ENCODE data around the gene PPP1R3G.

PPP1R3G gene

DNA sequence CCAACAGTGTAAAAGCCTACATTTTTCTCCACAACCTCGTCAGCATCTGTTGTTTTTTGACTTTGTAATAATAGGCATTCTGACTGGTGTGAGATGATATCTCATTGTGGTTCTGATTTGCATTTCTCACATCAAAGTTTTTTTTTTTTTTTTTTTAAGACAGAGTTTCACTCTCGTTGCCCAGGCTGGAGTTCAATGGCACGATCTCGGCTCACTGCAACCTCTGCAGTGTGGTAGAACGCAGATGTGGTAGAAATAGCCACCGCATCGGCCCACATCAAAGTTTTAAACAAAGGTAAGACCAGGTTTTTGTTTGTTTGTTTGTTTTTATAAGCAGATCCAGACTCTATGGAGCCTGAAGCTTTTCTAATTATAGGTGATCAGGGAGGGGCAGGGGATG is 12.7 kb upstream of the PPP1R3G start:
- DNase-seq (ENCODE audit: low spot score): no peak

DNA sequence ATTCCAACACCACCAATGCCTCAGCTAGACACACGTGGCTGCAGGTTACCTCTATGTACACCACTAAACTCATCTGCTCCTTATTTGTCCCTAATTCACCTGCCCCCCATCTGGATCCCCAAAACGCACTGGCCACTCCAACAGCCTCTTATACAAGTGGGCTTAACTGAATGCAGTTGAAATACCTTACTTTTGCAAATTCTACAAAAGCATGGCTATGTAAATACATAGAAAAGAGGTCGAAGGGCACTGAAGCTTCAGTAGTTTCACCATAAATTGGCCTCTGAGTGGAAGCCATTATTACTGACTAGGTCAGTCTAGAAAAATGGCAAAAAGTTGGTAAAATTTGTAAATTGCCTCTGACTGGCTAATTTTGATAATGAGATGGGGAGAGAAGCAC is 11.1 kb upstream of the PPP1R3G start:
- DNase-seq (ENCODE audit: low spot score): no peak

DNA sequence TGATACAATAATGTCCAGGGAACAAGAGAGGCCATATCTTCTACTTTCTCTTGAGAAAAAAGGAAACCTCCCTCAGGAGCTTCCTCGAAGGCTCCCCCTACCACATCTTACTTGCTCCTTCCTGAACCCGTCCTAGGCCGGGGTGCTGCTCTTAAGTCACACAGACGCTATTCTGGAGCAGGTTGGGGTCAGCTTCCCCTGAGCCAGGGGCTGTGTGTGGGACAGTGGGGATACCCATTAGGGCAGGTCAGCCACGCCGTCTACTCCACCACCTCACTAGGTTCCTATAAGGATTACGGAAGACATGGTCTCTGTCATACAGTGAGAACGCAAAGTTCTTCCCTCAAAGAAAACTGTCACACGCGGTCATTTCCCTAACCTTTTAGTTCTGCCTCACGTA is 8.2 kb upstream of the PPP1R3G start:
- DNase-seq (ENCODE audit: low spot score): no peak

DNA sequence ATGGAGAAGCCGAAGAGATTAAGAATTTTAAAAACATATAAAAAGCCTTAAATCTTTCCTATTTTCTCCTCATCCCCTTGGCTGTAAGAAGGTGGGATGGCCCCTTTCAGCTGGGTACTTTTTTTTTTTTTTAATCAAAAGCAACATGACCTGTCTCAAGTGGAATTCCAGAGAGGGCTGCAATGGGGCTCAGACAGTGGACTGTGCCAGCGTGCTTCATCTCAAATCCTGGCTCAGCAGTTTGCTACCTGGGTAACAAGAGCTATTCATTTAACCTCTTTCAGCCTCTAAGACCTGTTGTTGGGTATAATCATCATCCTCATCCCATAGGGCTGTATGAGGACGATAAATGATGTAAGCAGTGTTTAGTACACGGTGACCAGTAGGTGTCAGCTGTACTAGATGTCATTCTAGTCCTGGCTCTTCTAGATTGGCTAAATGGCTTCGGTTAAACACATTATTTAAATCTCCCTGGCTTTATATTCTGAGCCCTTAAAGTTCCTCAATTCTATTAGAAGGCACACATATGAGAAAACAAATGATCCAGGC is 6.9 kb upstream of the PPP1R3G start:
- no peak for DNase-seq (ENCODE audit: low spot score)

DNA sequence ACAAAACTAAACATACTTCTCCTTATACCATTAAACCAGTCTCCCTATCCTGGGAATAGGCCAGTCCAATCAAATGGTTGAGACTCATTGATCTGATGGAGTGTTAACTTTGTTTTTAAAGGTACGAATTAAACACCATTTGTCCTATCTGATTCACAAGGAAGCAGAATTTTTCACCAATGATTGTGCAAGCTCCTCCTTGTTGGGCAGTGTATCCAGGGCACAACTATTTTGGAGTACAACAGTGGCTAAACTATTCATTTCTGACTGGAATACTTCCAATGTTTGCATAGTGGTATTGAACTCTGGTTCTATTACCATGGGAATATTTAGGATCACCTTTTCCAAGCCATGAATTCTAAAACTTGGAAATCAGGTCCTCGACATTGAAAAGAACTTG is 5.4 kb upstream of the PPP1R3G start:
- DNase-seq (ENCODE audit: low spot score): no peak

DNA sequence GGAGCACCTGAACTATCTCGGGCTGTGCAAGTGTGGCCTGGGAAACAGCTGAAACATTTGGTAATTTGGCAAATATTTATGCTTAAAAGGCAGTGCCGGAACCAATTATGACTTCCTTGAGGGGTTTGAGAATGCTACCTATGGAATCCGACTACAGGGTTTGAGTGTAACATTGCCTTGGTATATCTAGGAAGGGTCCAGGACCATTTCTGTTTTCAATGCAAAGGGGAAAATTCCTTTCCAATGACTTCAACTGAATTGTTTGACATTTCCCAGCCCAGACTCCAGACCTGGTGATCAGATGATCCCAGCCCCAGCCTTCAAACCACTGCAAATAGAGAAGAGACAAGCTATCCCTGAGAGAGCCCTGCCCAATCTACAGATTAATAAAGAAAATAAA is 4.6 kb upstream of the PPP1R3G start:
- DNase-seq (ENCODE audit: low spot score): no peak

DNA sequence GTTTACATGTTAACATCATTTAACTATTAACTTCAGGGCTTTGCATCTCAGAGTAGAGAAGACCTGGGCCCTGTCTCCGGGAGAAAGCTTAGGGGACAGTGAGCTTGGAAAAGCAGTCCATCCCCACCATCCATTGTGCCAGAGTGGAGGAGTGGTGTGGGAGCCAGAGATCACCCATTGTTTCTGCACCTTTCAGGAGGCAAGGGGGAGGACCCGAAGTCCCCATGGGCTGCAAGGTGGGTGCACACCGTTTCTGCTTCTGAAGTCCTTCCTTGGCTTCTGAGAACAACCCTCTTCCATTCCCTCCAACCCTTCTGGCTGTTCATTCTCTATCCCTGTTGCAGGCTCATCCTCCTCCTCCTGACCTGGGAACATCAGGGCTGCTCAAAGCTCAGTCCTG is 4.0 kb upstream of the PPP1R3G start:
- DNase-seq (ENCODE audit: low spot score): no peak

DNA sequence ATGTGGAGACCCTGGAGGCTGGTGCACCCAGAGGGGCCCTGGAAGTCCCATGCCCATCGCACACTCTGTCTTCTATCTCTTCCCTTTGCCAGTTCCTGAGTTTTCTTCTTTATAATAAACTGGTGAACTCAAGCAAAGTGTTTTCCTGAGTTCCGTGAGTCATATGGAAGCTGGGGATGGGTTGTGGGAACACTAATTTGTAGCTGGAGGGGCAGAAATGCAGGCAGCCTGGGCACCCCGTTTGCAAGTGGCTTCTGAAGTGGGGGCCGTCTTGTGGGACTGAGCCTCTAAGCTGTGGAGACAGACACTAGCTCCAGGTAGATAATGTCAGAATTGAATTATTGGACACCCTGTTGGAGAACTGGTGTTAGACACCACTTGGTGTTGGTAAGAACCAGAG is 3.2 kb upstream of the PPP1R3G start:
- DNase-seq (ENCODE audit: low spot score): no peak

DNA sequence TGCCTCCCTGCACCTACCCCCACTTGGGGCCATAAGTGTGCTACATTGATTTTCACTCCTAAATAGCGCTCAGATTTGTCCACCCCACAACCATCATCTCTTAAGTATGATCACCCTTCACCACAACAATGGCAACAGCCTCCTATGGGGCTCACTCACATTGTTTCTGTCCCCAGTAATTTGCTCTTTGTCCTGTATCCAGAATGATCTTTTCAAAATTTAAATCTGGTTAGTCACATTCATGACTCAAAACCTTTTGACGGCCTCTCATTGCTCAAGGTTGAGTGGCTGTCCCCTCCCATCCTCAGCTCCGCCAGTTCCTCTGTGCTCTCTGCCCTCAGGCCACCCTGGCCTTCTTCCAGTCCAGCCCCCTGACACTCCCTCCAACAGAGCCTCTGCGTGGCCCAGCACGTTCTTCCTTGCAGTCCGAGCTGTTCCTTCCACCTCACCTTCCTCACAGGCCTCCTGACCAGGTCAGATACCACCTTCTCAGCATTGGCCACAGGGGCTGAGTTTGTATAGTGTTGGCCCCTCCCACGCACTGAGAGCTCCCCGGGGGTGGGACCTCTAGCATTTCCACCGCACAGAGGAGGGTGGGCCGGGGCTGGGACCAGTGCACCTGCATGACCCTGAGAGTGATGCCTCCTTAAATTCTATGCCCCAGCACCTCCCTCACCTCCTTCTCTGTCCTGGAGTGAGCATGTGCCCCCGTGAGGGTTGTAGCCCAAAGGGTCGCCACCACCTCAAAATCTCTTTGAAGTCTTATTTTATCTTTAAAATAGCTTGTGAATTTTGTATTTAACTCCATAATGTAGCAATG is 2.4 kb upstream of the PPP1R3G start:
- DNase-seq (ENCODE audit: low spot score): no peak

DNA sequence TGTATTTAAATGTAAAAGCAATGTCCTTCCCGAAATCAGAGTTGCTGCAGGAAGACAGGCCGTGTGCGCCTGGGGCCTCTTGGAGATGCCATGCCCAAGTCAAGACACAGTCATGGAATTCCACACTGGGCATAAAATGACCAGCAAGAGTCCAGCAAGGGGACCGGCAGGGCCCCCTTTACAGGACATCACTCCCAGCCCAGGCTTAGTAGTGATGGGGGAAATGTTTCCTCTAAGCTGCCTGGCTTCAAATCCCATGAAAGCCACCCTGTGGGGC is 1.9 kb upstream of the PPP1R3G start:
- no peak for DNase-seq (ENCODE audit: low spot score)

DNA sequence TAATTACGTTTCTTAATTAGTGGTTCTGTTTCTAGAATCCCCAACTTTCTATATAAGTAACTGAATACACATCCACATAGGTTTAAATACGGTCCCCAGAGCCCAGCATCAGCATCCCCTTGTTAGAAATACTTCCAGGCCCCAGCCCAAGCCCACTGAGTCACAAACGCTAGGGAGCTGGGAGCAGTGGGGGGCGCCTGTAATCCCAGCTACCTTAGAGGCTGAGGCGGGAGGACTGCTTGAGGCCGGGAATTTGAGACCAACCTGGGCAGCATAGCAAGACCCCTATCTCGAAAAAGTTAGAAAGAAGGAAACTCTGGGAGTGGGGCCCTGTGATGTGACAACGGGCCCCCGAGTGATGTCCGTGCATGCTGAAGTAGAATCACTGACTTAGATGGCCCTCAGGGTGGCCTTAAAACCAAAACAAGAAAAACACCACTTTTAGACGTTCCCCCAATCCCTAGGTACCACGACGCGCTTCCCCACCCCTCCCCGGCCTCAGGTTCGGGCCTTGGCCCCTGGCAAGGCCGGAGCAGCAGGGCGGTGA is 1.3 kb upstream of the PPP1R3G start:
- DNase-seq (ENCODE audit: low spot score): no peak

DNA sequence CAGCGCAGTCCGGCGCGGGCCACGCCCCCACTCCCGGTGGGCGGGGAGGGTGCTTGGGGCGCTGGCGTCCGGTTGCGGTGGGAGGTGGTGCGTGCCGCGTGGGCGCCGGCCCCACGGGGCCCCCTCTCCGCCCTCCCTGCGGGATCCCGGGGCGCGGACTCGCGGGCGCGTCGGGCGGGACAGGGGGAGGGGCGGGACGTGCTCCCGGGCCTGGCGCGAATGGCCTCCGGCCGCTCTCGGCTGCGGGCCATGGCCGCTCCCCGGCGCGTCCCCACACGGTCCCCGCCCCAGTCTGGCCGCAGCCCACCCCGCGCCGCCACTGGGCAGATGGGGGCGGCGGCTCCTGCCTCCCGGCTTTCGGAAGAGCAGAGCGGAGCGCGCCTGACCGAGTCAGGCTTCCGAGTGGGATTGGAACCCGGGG is 771 bp upstream of the PPP1R3G start:
- no peak for DNase-seq (ENCODE audit: low spot score)

DNA sequence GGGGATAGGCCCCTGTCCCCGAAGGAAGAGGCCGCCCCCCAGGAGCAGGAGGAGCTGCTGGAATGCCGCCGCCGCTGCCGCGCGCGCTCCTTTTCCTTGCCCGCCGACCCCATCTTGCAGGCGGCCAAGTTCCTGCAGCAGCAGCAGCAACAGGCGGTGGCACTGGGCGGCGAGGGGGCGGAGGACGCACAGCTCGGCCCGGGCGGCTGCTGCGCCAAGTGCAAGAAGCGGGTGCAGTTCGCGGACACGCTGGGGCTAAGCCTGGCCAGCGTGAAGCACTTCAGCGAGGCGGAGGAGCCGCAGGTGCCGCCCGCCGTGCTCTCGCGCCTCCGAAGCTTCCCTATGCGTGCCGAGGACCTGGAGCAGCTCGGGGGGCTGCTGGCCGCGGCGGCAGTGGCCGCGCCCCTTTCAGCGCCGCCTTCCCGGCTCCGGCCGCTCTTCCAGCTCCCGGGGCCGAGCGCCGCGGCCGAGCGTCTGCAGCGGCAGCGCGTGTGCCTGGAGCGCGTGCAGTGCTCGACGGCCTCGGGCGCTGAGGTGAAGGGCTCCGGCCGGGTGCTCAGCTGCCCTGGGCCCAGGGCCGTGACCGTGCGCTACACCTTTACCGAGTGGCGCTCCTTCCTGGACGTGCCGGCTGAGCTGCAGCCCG is 630 bp downstream of the PPP1R3G start:
- DNase-seq (ENCODE audit: low spot score): no peak

DNA sequence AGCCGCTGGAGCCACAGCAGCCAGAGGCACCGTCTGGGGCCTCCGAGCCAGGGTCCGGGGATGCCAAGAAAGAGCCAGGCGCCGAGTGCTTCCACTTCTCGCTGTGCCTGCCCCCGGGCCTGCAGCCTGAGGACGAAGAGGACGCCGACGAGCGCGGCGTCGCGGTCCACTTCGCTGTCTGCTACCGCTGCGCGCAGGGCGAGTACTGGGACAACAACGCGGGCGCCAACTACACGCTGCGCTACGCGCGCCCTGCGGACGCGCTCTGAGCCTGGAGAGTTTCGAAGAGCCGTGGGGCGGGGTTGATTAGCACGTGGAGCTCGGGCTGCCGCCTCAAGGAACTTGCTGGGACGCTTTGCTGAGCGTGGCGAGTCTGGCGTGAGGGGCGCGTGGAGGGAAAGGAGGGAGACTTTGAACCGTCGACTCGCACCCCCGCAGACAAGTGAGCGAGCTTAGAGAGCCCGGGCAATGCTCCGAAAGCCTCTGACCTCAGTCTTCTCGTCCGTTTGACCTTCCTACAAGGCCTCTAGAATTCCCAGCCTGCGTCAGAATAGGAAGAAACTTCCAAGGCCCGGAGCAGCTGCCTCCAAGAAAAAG is 1.3 kb downstream of the PPP1R3G start:
- DNase-seq (ENCODE audit: low spot score): no peak

DNA sequence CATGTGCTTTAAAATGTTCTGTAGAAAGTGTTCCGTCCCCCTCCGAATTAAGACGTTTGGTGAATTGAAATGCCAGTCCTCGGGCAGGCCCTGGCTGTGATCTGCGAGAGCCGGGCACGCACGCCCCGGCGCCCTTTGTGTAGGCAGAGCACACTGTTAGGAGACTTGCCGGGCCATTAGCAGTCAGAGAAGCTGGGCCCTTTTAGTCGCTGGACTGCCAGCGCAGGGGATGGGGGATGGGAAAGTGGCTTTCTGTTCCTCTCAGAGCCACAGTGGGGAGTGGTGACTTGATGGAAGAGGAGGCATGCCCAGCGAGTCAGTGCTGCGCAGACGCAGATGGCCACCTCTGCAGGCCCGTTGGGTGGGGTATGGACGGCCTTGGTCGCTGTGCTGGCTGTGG is 2.2 kb downstream of the PPP1R3G start:
- DNase-seq (ENCODE audit: low spot score): peak; percentile 2

DNA sequence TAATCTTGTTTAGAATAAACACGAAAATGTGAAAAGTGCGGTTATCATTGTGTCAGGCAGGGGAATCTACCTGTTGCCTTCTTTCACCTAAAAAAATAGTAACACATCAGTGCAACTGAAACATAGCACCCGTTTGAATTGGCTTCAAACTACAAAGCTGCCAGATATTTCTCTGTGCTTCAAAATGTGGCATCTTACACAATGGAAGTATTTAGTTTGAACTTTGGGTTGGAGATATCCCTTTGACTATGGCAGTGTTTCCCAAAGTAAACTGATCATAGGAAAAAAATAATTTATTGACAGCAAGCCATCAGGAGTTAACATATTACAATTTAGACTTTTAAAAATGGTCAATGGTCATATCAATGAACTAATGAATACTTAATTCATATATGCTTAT is 3.6 kb downstream of the PPP1R3G start:
- DNase-seq (ENCODE audit: low spot score): no peak

DNA sequence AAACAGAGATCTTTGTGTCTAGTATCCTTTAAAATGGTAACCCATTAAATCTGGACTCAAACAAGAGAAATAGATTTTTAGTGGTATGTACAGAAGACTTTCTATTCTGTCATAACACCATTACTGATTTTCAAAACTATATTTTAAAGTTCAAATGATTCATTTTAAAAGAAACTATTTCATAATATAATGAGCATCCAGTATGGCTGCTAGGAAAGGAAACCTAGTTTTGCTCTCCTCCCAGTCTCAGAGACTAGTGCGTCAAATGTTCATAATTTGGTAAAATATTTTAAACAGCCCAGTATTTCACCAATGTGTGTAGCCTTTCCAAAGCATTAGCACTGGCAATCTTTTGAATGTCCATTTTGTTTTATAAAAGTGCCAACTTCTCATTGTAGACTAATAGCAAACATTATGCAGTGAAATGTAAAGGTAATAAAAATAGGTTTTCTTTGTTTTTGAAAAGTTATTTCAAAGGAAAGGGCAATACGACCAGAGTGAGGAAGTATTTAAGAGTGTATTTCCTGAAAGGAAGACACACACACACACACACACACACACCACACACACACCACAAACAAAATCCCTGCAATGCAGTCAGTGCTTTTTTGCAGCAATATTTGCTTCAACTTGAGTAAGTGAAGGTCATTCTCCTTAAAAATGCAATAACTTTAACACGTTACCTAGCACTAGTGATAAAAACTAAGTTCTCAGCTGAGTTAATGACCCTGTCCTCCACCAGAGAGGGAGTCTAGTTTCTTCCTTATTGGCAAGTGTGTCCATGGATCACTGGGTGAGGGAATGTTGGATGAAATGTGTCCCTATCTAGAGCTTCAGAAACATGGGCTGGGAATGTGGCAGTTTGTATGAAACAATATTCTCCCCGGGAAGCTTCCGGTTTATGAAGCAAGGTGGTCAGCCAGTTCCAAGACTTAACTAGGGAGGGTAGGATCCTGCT is 4.6 kb downstream of the PPP1R3G start:
- DNase-seq (ENCODE audit: low spot score): no peak

DNA sequence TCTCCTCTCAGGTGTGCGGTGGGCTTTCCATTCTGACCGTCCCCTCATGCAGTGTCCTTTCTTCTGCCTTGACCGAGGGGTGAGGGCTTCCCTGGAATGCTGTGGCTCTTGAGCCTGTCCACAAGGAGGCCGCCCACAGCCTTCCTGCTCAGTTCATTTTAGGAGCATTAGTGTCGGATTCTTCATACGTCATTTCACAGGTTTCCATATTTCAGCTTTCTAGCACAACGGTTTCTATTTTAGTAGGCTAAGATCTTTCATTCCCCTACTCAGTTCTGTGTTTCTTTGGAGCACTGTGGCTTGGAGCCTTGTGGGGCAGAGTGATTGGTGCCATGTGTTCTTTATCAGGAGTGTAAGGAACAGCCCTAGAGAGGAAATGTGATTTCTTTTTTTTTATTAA is 5.5 kb downstream of the PPP1R3G start:
- no peak for DNase-seq (ENCODE audit: low spot score)

DNA sequence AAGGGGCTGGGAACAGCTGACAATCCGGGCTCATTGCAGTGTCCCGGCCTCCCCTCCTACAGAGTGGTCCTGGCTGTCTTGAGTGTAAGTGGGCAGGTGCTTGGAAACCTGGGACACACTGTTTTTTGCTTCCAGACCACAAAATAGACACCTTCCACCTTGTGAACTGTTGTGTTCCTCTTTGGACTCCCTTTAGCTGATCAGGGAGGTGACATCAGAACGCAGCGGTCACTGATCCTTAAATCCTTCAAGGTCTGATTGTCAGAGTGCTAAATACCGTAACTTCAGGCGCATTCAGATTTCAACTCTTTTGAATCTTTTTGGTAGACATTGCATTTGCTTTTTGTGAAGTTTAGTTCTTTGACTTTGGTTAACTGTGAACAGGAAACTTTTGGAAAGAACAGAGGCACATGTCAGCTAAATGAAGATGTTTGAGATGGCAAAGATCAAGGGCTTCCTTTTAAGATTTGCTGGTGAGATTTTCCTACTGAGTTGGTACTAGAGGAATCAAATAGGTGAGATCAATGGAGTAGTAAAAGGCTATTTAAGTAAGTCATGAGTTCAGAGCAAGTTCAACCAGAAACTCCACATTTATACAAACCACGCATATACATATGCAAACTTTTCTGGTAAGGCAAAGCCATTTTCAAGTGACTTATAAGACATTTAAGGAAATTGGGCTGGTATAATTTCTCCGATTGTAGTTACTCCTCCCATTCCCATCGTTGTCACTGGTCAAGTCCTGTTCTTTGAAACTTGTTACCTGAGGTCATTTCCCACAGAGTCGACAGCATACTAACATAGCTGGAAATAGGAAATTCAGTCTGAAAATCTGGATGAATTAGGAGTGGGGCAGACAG is 6.3 kb downstream of the PPP1R3G start:
- no peak for DNase-seq (ENCODE audit: low spot score)

DNA sequence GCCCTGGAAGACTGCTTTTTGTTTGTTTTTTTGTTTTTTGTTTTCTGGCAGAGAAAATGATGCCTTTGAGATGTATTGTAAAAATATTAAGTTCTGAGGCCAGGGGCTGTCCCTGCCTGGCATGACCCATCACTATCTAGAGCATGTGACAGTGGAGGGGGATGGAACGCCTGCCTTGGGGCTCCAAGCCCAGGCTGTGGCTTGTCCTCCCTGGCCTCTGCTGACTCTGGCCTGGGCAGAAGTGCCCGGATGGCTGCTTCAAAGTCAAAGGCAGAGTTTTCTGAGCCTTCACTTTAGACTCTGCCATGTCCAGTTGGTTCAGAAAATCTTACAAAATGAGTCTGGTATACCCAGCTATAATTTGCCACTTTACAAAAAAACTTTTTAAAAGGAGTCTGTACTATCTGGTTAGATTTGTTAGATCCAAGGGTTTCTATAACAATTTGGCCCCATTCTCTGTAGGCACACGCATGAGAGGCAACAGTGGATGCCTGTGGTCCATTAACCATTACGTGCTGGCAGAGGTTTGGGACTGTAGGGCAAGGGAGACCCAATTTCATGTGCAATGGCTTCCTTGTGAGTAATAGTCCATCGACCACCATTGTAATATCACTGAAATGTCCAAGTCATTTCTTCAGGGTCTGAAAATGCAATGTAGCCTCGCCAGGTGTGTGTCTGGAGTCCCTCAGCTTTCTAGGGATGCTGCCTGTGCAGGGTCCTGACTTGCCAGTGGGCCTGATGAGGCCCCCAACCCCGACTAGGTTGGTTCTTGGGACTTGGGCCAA is 8.3 kb downstream of the PPP1R3G start:
- DNase-seq (ENCODE audit: low spot score): no peak

Measured in CD4-positive, alpha-beta T cell treated with Interleukin-15 for 4 hours (primary cell).